Right atrium auricular region (tissue), 2 donors: ENCODE results near the gene FFAR2. TPM values are rescaled to one million over a fixed set of nuclear protein-coding genes. Genes with fewer than 3 reads are reported as not detected.
"Not testable (repeated sequence)": the region's sequence is repeated elsewhere in the genome, so short reads cannot be mapped to it uniquely, and the experiment has no call there.

Source experiments
- DNase-seq: peaks from one replicate; pipeline ENCODE4 v3.0.0-alpha.2; 2019; ENCODE audit warnings: low spot score
- H3K27ac ChIP-seq, 2 donors: fragments of 200-600 bp; sonication (generic); 1 replicate in 1 of 2; 2 replicates in 1 of 2; pipeline ENCODE4 v1.5.1; 2016 to 2019
- H3K27me3 ChIP-seq, 2 donors: fragments of 200-600 bp; sonication (generic); one replicate each; pipeline versions ENCODE4 v1.5.1 to v1.6.0; 2017 to 2019
- H3K36me3 ChIP-seq: fragments of 200-600 bp; sonication (generic); one replicate; pipeline ENCODE4 v1.5.1; 2016
- H3K4me1 ChIP-seq, 2 donors: fragments of 200-600 bp; sonication (generic); one replicate each; pipeline versions ENCODE4 v1.5.1 to v1.6.0; 2017 to 2019
- H3K4me3 ChIP-seq, 2 donors: fragments of 200-600 bp; sonication (generic); 1 replicate in 1 of 2; 2 replicates in 1 of 2; pipeline ENCODE4 v1.5.1; 2017 to 2019; ENCODE audit warnings: mild to moderate bottlenecking in 1 of 2, moderate library complexity in 1 of 2
- H3K9me3 ChIP-seq, 2 donors: fragments of 200-600 bp; sonication (generic); one replicate each; pipeline ENCODE4 v1.5.1; 2019
- total RNA-seq, 2 donors: library from RNA; depleted of rRNA; stranded (reverse); fragments of >200 nt; gene quantifications; one replicate each; pipeline ENCODE4 v1.1.0, GENCODE V29; 2016
- TF ChIP-seq, protein P1 (sequence below), 2 donors: fragments of 200-600 bp; sonication (generic); IDR thresholded peaks; one replicate each; pipeline ENCODE4 v1.5.1; 2019; ENCODE audit warnings: antibody characterized with exemption in 2 of 2

Gene FFAR2
- under 1 TPM in 1 of 2 donors, not detected in 1; 0.20 TPM for total RNA-seq

DNA sequence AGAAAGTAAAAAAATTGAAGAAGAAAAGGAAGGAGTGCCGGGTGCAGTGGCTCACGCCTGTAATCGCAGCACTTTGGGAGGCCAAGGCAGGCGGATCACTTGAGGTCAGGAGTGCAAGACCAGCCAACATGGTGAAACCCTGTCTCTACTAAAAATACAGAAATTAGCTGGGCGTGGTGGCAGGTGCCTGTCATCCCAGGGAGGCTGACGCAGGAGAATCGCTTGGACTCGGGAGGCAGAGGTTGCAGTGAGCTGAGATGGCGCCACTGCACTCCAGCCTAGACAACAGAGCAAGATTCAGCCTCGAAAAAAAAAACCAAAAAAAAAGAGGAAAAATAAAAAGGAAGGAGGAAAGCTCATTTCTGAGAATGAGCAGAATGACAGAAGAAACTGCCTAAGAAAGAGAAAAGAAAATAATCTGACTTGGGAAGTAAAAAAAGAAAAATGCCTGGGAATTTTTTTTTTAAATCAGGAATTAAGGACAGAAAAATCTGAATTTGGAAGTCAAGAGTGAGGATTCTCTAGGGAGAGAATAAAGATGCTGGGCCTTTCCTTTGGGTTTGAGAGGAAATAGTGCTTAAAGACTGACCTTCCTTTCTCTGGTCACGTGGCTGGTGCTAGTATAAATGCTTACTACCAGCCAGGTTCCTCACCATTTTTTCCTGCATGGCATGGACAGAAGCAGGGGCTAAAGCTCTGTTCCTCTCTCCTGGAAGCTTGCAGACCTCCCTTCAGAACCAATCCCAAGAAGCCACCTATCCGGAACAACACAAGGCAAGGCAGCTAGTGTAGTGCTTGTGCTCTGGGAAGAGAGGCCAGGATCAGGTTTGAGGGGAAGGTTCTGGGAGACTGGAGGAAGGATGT lies at the start of gene FFAR2:
TSS of gene FFAR2 (plus strand) at position 652 of the 864 bp plus-strand sequence. CDS start 1,458 bp downstream, outside the sequence.
- DNase-seq = no peak
- no peaks in the 10 kb centered on the region for H3K9me3 ChIP-seq
- H3K27ac ChIP-seq = no peak within 1 kb of the TSS
- H3K27me3 ChIP-seq = no peaks in the 10 kb centered on the region
- H3K36me3 ChIP-seq = no peaks in the 10 kb centered on the region
- H3K4me1 ChIP-seq = peaks cover 0 to 4% of the 10 kb centered on the region in 2 donors
- H3K4me3 ChIP-seq = no peak within 1 kb of the TSS
- TF ChIP-seq, protein P1, sequence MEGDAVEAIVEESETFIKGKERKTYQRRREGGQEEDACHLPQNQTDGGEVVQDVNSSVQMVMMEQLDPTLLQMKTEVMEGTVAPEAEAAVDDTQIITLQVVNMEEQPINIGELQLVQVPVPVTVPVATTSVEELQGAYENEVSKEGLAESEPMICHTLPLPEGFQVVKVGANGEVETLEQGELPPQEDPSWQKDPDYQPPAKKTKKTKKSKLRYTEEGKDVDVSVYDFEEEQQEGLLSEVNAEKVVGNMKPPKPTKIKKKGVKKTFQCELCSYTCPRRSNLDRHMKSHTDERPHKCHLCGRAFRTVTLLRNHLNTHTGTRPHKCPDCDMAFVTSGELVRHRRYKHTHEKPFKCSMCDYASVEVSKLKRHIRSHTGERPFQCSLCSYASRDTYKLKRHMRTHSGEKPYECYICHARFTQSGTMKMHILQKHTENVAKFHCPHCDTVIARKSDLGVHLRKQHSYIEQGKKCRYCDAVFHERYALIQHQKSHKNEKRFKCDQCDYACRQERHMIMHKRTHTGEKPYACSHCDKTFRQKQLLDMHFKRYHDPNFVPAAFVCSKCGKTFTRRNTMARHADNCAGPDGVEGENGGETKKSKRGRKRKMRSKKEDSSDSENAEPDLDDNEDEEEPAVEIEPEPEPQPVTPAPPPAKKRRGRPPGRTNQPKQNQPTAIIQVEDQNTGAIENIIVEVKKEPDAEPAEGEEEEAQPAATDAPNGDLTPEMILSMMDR (IDR thresholded peaks at IDR 0.05) = no peak

DNA sequence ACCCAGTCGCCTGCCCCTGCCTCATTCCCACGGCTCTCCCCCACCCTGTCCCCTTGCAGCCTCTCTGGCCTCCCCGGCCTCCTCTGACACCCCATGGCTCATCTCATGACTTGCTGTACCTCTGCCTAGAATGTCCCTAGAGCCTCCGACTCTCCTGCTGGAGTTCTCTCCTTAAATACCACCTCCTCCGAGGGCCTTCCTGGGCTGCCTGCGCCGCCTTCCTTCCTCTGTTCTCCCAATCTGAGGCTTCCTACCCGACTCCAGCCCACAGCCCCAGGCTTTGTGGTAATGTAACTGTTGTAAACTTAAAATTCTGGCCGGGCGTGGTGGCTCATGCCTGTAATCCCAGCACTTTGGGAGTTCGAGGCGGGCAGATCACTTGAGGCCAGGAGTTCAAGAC lies 49.5 kb upstream of the FFAR2 start:
- TF ChIP-seq, protein P1 (IDR thresholded peaks at IDR 0.05) = no peak
- no peak overlapping the region for H3K27ac ChIP-seq

DNA sequence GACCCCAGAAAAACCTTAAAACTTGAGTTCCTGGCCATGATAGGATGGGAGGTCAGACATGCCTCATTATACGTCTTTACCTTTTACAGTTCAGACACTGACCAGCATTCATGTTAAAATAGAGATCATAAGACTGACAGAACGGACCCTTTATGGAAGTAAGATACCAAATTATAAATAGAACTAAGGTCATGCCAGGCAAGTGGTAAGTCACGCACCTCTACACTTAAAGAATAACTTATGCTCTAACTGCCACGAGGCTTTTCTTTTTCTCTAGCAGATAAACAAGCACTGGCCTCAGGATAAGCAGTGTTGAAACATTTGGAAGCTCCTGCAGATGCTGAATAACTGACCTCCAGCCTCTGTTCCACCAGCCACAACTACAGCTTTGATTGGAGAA lies 48.8 kb upstream of the FFAR2 start:
- H3K9me3 ChIP-seq = no peaks in the 10 kb centered on the region
- no peak overlapping the region for H3K4me3 ChIP-seq
- no peak overlapping the region for H3K27ac ChIP-seq
- TF ChIP-seq, protein P1 (IDR thresholded peaks at IDR 0.05) = no peak
- no peaks in the 10 kb centered on the region for H3K27me3 ChIP-seq
- H3K36me3 ChIP-seq = no peaks in the 10 kb centered on the region
- no peak for DNase-seq
- H3K4me1 ChIP-seq = no peaks in the 10 kb centered on the region

More for the DNA sequence above, 49.5 kb upstream of the FFAR2 start:
- DNase-seq = no peak
- Histone ChIP-seq H3K4me3 (no peak overlapping the region), H3K27me3 (no peaks in the 10 kb centered on the region), H3K9me3 (no peaks in the 10 kb centered on the region), H3K4me1 (no peaks in the 10 kb centered on the region), H3K36me3 (no peaks in the 10 kb centered on the region)

DNA sequence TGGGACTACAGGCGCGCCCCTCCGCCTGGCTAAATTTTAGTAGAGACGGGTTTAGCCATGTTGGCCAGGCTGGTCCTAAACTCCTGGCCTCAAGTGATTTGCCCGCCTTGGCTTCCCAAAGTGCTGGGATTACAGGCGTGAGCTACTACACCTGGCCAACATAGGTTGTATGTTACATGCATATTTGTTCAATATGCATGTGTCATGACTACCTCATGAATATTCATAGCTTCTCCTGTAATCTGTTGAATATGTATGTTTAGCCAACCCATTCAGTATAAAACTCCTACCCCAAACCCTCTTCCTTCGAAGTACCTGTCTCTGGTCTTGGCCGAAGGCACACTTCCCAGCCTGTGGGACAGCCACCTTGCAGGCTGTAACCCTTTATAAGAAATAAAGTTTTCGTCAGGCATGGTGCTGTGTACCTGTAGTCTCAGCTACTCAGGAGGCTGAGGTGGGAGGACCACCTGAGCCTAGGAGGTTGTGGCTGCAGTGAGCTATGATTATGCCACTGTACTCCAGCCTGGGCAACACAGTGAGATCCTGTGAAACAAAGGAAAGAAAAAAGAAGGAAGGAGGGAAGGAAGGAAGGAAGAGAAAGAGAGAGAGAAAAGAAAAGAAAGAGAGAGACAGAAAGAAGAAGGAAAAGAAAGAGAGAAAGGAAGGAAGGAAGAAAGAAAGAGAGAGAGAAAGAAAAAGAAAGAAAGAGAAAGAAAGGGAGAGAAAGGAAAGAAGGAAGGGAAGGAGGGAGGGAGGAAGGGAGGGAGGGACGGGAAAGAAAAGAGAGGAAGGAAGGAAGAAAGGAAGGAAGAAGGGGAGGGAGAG lies 47.9 kb upstream of the FFAR2 start:
- H3K36me3 ChIP-seq = no peaks in the 10 kb centered on the region
- H3K9me3 ChIP-seq = no peaks in the 10 kb centered on the region
- H3K27ac ChIP-seq = no peak overlapping the region
- TF ChIP-seq, protein P1 (IDR thresholded peaks at IDR 0.05) = no peak
- no peaks in the 10 kb centered on the region for H3K27me3 ChIP-seq
- no peaks in the 10 kb centered on the region for H3K4me1 ChIP-seq
- DNase-seq = no peak
- H3K4me3 ChIP-seq = no peak overlapping the region

DNA sequence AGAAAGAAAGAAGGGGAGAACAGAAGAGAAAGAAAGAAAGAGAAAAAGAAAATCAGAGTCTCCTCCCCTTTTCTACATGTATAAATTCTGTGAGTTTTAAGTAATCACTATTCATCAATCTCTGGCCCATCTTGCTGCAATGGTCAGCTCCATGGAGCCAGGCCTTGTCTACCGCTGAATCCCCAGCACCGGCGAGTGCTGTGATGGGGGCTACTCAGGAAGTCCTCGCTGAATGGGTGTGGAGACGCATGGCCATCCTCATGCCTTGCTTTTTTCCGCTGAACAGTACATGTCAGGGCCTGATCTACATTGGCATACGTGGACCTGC lies 47.3 kb upstream of the FFAR2 start:
- TF ChIP-seq, protein P1 (IDR thresholded peaks at IDR 0.05) = no peak
- Histone ChIP-seq H3K27me3 (no peaks in the 10 kb centered on the region), H3K9me3 (no peaks in the 10 kb centered on the region), H3K4me1 (no peaks in the 10 kb centered on the region), H3K36me3 (no peaks in the 10 kb centered on the region), H3K27ac (no peak overlapping the region), H3K4me3 (no peak overlapping the region)
- no peak for DNase-seq

DNA sequence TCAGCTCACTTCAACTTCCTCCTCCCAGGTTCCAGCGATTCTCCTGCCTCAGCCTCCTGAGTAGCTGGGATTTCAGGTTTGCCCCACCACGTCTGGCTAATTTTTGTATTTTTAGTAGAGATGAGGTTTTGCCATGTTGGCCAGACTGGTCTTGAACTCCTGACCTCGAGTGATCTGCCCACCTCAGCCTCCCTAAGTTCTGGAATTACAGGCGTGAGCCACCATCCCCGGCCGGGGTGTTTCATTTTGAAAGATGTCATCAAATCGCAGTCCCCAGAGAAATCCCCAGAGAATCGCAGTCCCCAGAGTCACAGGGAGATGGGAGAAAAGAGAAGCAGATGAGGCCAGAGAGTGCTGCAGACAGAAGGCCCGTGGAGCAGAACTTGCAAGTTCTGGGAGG lies 46.6 kb upstream of the FFAR2 start:
- H3K36me3 ChIP-seq, H3K27ac ChIP-seq, H3K27me3 ChIP-seq, H3K4me1 ChIP-seq, DNase-seq, H3K9me3 ChIP-seq, H3K4me3 ChIP-seq: not testable (repeated sequence)
